Right renal pelvis (tissue), 4 donors: ENCODE data around the gene OR5K2. TPM values are rescaled to one million over a fixed set of nuclear protein-coding genes. Genes with fewer than 3 reads are reported as not detected.

ENCODE experiments used
- DNase-seq, 4 donors: peaks; one replicate each; pipeline ENCODE4 v3.0.0-alpha.2; 2013; ENCODE audit warnings: low read depth in 4 of 4, low spot score in 3 of 4, missing footprints in 1 of 4
- polyA plus RNA-seq, 4 donors: library from polyadenylated mRNA; unstranded; fragments of 120-200 nt; gene quantifications; one replicate each; pipeline ENCODE4 v1.2.1, GENCODE V29; 2013; ENCODE audit not compliant: insufficient read length in 4 of 4

The OR5K2 gene
- polyA plus RNA-seq = under 1 TPM in 2 of 4 donors, not detected in 2; 0.35 TPM

GRCh38 chr3:98497381-98497780 lies at the start of gene OR5K2:
OR5K2 (plus strand) TSS chr3:98497681; CDS start chr3:98497681, 0 bp downstream.
- DNase-seq = no peak

- no peak for DNase-seq
These were observed 47.8 kb upstream of the OR5K2 start for GRCh38 chr3:98449606-98450193.

DNA sequence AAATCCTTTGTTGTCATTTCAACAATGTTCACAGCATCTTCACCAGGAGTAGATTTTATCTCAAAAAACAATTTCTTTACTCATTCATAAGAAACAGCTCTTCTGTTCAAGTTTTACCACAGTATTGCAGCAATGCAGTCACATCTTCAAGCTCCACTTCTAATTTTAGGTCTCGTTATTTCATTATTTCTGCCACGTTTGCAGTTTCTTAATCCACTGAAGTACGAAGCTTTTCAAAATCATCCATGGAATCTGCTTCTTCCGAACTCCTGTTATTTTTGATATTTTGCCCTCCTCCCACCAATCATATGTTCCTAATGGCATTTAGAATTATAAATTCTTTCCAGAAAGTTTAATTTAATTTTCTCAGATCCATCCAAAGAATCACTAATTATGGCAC lies 47.1 kb upstream of the OR5K2 start:
- DNase-seq = no peak

- DNase-seq = no peak
These were observed 43.7 kb upstream of the OR5K2 start for GRCh38 chr3:98453827-98454226.

- DNase-seq = no peak
These were observed 42.6 kb upstream of the OR5K2 start for GRCh38 chr3:98454929-98455328.

- DNase-seq = no peak
These were observed 39.9 kb upstream of the OR5K2 start for GRCh38 chr3:98457543-98457942.

GRCh38 chr3:98460220-98460619 lies 37.3 kb upstream of the OR5K2 start:
- DNase-seq = no peak

DNA sequence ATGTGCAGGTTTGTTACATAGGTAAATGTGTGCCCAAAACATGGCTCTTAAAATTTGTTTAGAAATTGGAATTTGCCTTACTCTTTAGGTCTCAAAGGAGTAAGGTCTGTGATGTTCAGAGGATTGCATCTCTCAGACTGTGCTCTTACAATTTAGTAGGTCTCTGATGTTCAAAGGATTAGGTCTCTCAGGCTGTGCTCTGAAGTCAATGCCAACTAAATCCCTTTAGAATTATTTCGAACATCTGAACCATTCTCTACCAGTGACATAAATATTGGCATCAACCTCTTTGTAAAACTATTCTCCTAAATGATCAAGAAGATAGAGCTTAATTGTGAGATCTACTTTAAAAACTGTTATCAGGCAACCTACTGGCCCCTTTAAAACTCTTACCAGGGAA lies 34.6 kb upstream of the OR5K2 start, which contains the start of gene OR5K1:
OR5K1 (plus strand) TSS at position 301 of the 400 bp plus-strand sequence. CDS start 6,376 bp downstream, outside the sequence.
- no peak for DNase-seq

GRCh38 chr3:98482717-98483482 lies 14.6 kb upstream of the OR5K2 start:
- no peak for DNase-seq

DNA sequence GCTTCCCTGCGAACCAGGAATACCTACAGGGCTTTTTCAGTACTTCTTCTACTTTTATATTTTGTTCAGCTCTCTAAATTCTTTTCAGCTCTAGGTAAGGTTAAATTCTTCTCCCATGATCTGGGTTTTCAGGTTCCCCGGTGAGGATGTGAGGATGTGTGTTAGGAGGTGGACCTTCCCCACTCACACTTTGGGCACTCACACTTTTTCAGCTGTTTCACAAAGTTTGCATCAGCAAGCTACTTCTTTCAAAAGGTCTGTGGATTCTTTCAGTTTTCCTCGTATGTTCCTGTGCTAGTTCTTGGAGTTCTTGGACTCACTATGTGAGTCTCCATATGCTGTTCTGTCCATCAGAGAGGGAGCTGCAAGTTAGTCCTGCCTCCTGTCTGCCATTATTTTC lies 13.9 kb upstream of the OR5K2 start:
- no peak for DNase-seq

GRCh38 chr3:98500019-98500418 lies 2.5 kb downstream of the OR5K2 start:
- no peak for DNase-seq

DNA sequence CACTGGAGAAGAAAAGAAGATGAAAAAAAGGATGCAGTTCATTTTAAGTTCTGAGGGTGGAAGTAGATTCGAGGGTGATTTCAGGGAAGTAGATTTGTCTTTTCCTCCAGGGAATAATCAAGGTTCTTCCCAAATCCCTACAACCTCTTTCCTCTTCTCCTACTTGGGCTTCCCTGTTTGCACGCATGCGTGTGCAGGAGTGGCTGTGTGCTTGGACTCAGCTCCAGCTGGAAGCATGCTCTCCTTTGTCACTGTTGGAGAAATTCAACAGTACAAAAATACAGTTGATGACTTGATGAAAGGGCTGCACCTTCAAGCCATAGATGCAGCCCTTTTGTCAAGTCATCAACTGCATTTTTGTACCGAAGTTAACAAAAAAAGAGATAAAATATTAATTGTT lies 3.8 kb downstream of the OR5K2 start:
- no peak for DNase-seq

- no peak for DNase-seq
These were observed 4.5 kb downstream of the OR5K2 start for GRCh38 chr3:98501863-98502576.

- no peak for DNase-seq
These were observed 7.1 kb downstream of the OR5K2 start for GRCh38 chr3:98504539-98504938.

DNA sequence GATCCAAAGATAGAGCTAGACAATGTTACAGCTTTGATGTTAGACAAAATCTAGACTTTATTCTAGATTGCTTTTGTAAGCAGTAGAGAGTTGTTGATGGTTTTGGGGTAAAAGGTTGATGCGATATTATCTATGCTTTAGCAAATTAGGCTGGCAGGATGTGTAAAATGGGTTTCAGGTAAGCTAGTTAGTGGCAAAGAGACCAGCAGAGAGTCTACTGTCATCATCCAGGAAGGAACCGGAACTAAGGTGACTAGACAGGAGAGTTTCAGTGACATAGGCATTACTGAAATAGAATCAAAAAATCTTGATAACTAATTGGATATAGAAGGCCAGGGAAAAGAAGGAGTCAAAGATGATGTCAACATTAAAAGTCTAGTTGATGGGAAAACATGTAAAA lies 11.1 kb downstream of the OR5K2 start:
- no peak for DNase-seq

- DNase-seq = no peak
These were observed 15.1 kb downstream of the OR5K2 start for GRCh38 chr3:98512576-98512975.

DNA sequence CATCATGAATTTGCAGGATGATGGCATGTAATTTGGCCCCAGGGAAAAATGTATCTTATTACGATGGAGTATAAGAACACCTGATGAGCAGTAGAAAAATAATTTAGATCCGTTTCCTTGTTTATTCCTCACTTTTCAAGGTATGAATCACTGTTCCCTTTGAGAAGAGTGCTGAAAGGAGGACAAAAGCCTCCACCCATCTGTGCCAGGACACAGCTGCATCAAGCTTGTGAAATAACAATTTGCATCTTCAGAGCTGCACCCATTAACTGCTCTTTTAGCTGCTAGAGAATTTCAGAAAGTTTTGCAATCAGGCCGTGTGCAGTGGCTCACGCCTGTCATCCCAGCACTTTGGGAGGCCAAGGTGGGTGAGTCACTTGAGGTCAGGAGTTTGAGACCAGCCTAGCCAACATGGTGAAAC lies 15.6 kb downstream of the OR5K2 start:
- no peak for DNase-seq

DNA sequence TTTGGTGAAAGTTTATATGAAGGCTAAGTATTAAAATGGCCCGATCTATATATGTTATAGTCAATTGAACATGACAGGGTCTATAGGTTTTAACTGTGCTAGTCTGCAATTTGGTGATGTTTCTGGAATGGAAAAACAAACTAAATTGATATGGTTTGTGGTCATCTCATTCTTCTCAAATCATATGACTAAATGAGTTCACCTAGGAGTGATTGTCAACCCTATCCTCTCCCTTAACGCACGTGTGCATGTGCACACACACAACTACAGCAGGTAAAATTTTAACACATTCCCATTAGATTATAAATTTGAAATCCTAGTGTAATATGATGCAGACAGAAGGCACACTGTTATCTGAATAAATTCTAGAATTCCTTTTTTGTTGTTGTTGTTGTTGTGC lies 16.3 kb downstream of the OR5K2 start:
- DNase-seq = no peak

DNA sequence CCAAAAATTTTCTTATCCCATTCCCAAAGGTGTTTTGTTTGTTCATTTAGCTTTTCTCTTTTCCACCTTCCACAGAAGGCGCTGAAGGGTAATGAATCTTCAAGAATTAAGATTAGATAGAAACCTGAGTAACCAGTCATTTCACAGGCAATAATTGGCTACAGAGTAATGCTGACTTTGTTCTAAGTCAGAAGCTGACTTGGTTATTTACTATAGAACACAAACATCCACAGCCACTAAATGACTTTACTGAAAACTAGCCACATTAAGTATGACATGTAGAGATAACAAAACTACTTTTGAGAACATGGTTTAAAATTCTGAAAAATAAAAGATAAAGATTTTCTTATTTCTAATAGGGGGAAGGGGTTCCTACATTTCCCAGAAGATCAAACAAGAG lies 17.5 kb downstream of the OR5K2 start:
- DNase-seq = no peak

DNA sequence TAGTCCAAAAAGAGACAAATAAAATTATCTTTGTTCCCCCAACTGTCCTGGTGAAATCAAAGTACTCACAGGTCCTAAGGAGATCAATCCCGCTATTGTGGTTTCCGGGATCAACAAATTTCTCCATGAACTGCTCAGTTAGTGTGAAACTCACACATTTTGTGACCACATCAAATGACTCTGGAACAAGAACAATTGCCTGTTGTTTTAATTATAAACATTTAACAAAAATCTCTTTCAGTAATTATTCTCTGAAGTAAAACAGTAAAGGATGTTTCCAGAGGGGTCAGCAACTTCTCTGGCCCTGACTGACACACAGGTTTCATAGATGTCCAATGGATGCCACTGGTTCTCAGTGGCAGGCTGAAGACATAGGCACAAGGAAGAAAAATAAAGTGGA lies 21.3 kb downstream of the OR5K2 start:
- no peak for DNase-seq

GRCh38 chr3:98519351-98519750 lies 21.9 kb downstream of the OR5K2 start:
- DNase-seq = no peak
